ENCODE results near the gene ABCB6.

The ABCB6 gene

DNA sequence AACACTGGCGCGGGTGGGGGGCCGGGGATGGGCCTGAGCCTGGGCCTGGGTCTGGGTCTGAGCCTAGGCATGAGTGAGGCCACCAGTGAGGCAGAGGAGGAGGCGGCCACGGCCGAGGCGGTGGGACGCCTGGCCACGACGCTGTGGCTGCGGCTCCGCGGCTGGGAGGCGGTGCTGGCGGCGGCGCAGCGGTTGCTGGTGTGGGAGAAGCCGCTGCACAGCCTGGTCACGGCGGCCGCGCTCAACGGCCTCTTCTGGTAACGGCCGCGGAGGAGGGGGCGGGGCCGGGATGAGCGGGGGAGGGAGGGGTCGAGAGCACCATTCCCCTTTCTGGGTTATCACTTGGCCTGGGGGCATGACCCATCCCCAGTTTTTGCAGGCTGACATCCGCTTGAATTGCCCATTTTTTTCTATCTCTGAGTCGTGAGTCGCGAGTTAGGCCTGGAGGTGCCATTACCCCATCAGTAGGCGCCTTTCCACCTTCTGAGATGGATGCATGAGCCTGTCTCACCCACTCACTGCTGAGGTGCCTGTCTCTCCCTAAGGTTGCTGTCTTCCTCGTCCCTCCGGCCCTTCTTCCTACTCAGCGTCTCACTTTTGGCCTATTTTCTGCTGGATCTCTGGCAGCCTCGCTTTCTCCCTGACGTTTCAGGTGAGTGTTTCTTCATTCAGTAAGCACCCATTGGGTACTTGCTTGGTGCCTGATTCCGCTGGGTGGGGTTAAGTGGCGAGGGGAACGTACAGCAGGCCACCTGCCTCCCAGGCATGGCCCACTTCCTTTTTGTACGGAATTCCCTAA is 40.2 kb downstream of the ABCB6 start:
- DNase-seq: peak; percentile 74
- H3K27ac Mint-ChIP-seq: peak overlapping the region; percentile 91
- peak overlapping the region; percentile 97 for H3K4me3 Mint-ChIP-seq
- peaks cover 3% of the 10 kb centered on the region for H3K27me3 Mint-ChIP-seq (ENCODE audit: low read depth, poor library complexity)
- H3K36me3 Mint-ChIP-seq (ENCODE audit: low read depth): peaks cover 34% of the 10 kb centered on the region
- no peaks in the 10 kb centered on the region for H3K9me3 Mint-ChIP-seq
- TF ChIP-seq, protein P1, sequence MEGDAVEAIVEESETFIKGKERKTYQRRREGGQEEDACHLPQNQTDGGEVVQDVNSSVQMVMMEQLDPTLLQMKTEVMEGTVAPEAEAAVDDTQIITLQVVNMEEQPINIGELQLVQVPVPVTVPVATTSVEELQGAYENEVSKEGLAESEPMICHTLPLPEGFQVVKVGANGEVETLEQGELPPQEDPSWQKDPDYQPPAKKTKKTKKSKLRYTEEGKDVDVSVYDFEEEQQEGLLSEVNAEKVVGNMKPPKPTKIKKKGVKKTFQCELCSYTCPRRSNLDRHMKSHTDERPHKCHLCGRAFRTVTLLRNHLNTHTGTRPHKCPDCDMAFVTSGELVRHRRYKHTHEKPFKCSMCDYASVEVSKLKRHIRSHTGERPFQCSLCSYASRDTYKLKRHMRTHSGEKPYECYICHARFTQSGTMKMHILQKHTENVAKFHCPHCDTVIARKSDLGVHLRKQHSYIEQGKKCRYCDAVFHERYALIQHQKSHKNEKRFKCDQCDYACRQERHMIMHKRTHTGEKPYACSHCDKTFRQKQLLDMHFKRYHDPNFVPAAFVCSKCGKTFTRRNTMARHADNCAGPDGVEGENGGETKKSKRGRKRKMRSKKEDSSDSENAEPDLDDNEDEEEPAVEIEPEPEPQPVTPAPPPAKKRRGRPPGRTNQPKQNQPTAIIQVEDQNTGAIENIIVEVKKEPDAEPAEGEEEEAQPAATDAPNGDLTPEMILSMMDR (IDR thresholded peaks at IDR 0.05): no peak
- H3K4me1 Mint-ChIP-seq: peaks cover 35% of the 10 kb centered on the region

DNA sequence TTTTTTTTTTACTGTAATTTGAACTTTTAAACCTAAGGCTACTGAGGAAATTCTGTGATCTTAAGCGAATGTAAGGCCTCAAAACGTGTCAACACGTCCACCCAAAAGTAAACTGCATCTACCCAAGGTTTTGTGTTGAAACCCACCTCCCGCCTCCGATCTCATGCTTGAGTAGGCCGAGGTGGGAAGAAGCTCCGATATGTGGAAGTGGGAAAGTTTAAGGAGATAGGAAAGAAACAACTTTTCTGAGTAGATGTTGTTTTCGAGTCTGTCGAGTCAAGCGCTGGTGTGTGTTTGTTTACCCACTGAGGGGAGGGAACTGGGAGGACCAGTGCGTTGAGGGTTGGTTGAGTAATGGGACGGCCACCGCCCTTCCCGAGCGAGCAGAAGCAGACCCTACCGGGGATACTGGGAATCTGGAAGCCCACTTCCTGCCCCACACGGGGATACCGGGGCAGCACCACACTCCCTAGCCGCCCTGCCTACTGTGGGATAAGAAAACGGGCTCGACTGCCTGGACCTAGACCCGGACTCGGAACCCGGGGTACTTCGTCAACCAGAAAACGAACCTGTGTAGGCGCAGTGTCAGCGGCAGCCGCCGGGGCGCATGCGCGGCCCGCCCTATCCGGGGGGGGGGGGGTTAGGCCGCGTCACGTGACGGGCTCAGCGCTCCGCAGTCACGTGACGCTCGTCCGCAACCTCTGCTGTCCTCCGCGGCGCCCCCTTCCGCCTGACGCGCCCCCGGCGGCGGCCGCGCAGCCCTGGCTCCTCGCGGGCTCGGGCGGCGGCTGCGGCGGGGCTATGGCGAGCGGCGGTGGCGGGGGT is 41.0 kb downstream of the ABCB6 start, which contains the start of gene RETREG2:
Gene RETREG2 (plus strand): TSS at position 724 of the 825 bp plus-strand sequence. CDS start 78 bp downstream, at position 802.
- DNase-seq: peak; percentile 87
- H3K27ac Mint-ChIP-seq: peak within 1 kb of the TSS; percentile 98
- H3K36me3 Mint-ChIP-seq (ENCODE audit: low read depth): peaks cover 26% of the 10 kb centered on the region
- peaks cover 35% of the 10 kb centered on the region for H3K4me1 Mint-ChIP-seq
- H3K27me3 Mint-ChIP-seq (ENCODE audit: low read depth, poor library complexity): peaks cover under 1% of the 10 kb centered on the region
- H3K9me3 Mint-ChIP-seq: no peaks in the 10 kb centered on the region
- TF ChIP-seq, protein P1 (IDR thresholded peaks at IDR 0.05): no peak
- H3K4me3 Mint-ChIP-seq: peak within 1 kb of the TSS; percentile 97

DNA sequence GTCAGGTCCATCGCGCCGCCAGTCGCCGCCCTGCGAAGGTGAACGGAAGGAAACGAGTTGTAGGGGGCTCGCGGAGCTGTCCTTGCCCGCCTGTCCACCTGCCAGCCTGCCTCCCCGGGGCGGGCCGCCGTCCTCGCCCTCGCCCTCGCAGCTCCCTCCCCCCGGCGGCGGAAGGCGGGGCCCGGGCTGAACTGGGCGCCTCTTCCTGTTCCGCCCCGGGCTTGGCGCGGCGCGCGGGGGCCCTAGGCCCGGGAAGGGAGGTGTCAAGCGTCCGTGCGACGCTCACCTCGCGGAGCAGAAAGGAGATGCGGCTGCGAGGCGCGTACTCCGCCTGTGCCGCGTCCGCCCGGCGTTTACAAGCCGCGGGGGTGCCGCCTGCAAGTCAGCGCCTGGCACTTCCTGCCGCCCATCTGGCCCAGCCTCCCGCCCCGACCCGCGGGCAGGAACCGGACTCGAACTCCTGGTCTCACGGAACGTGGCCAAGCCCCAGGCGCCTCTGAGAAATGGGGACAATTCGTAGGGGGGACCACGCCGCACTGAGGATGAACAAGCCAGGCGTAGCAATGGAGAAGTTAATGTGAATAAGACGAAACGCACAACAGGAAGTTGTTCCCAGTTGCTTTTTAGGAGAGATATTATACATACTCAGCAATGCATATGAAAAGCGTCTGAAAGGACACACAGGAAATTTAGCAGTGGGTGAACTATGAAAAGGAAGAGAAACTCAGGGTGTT is 41.8 kb downstream of the ABCB6 start, which contains the start of gene CNPPD1:
Gene CNPPD1 (minus strand): TSS at position 108 of the 734 bp plus-strand sequence. CDS start 97 bp downstream, at position 11.
- H3K27ac Mint-ChIP-seq: peak within 1 kb of the TSS; percentile 98
- TF ChIP-seq, protein P1 (IDR thresholded peaks at IDR 0.05): no peak
- no peaks in the 10 kb centered on the region for H3K9me3 Mint-ChIP-seq
- H3K4me3 Mint-ChIP-seq: peak within 1 kb of the TSS; percentile 96
- peak; percentile 86 for DNase-seq
- H3K36me3 Mint-ChIP-seq (ENCODE audit: low read depth): peaks cover 25% of the 10 kb centered on the region
- no peaks in the 10 kb centered on the region for H3K27me3 Mint-ChIP-seq (ENCODE audit: low read depth, poor library complexity)
- H3K4me1 Mint-ChIP-seq: peaks cover 35% of the 10 kb centered on the region

DNA sequence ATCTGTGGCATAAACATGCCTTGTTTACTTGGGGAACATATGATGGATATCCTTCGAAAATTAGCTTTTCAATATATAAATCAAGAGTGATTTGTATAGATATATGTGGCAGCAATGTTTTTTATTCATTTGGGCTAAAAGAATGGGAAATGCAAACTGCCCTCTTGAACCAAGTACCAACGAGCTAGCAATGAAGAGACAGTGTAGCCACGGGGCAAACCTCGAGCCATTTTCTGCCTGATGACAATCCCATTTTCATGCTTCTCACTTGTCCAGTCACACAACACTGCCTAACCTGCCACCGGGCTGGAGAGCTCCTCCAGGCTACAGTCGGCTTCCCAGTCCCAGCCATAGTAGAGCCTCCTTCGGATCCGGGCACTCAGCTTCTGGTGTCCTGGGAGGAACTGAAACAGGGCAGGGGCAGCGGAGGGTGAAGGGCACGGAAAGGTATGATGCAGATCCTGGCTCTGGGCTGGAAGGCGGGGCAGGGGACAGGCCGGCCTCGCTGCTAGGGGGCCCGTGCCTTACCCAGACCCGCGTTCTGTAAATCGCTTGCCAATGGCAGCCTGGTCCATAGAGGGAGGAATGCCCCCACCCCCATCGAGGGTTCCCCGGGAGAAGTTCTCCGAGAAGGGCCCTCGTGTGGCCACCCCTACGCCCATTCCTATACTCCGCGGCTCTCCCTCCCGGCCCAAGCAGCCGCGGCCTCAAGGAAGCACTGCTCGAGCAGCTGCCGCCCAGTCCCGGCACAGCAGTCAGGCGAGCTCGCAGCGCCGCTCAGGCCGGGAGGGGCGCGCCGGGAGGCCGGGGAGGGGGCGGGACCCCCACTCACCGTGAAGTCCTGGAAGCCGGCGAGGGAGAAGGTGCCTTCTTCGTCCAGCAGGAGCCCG is 42.6 kb downstream of the ABCB6 start:
- Mint-ChIP-seq H3K36me3 (ENCODE audit: low read depth) (peaks cover 17% of the 10 kb centered on the region), H3K27me3 (ENCODE audit: low read depth, poor library complexity) (no peaks in the 10 kb centered on the region), H3K9me3 (no peaks in the 10 kb centered on the region), H3K4me3 (peak overlapping the region; percentile 96), H3K27ac (no peak overlapping the region), H3K4me1 (peaks cover 39% of the 10 kb centered on the region)
- TF ChIP-seq, protein P1 (IDR thresholded peaks at IDR 0.05): no peak
- no peak for DNase-seq

DNA sequence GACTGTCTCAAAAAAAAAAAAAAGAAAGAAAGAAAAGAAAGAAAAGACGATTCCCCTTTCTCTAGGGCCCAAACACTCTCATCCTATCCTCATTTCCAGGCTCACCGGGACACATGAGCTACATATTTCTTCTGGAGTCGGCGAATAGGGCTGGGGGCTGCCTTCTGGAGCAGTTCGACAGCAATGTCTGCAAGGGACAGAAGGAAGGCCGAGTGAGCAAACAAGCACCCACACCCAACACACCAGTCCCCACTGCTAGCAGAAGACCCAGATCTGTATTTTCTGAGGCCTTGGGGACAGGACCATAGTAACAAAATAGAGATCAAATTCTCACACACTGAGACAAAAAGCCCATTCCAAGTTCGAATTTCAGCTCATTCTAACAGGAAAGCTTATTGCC is 43.3 kb downstream of the ABCB6 start:
- DNase-seq: no peak
- H3K4me1 Mint-ChIP-seq: peaks cover 40% of the 10 kb centered on the region
- peak overlapping the region; percentile 96 for H3K4me3 Mint-ChIP-seq
- peaks cover under 1% of the 10 kb centered on the region for H3K27me3 Mint-ChIP-seq (ENCODE audit: low read depth, poor library complexity)
- TF ChIP-seq, protein P1 (IDR thresholded peaks at IDR 0.05): no peak
- no peak overlapping the region for H3K27ac Mint-ChIP-seq
- no peaks in the 10 kb centered on the region for H3K9me3 Mint-ChIP-seq
- H3K36me3 Mint-ChIP-seq (ENCODE audit: low read depth): peaks cover 10% of the 10 kb centered on the region
